GM21528 (cell line): ENCODE data around the gene IFI44.

Experiments
- ATAC-seq: cut with Tn5 transposase; IDR thresholded peaks from one replicate; pipeline ENCODE4 v1.9.1; 2021; ENCODE audit warnings: mild to moderate bottlenecking, moderate library complexity; ENCODE audit not compliant: unreplicated experiment, low FRiP score

The IFI44 gene

DNA sequence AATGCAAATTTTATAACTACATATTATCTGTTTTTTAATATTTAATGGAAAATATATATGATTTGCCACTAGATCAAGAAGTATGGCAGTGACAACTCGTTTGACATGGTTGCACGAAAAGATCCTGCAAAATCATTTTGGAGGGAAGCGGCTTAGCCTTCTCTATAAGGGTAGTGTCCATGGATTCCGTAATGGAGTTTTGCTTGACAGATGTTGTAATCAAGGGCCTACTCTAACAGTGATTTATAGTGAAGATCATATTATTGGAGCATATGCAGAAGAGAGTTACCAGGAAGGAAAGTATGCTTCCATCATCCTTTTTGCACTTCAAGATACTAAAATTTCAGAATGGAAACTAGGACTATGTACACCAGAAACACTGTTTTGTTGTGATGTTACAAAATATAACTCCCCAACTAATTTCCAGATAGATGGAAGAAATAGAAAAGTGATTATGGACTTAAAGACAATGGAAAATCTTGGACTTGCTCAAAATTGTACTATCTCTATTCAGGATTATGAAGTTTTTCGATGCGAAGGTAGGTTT is 556 bp downstream of the IFI44 start:
- no peak for ATAC-seq

DNA sequence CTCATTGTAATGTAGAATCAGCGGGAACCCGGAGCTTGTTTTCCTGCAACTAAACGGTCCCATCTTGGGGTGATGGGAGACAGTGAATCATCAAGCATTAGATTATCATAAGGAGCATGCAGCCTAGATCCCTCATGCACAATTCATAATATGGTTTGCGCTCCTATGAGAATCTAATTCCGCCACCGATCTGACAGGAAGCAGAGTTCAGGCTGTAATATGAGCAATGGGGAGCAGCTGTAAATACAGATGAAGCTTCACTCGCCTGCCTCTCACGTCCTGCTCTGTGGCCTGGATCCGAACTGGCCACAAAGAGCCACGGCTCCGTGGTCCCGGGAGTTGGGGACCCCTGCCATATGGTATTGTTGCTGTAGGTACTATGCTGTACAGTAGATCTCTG is 1.6 kb downstream of the IFI44 start:
- peak; percentile 36 for ATAC-seq

DNA sequence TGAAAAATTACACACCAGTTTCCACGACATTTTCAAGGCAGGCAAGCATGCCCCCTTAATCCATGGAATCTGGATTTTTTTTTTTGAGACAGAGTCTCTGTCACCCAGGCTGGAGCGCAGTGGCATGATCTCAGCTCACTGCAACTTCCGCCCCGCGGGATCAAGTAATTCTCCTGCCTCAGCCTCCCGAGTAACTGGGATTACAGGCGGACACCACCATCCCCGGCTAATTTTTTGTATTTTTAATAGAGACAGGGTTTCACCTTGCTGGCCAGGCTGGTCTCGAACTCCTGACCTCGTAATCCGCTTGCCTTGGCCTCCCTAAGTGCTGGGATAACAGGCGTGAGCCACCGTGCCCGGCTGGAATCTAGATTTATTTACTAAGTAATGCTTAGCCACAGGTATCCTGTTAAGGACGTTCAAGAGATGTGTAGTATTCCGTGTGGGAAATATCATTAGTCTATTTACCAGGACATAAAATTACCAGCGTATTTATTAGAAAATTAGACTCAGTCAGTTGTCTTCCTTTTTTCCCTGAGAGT is 2.5 kb downstream of the IFI44 start:
- ATAC-seq: no peak

DNA sequence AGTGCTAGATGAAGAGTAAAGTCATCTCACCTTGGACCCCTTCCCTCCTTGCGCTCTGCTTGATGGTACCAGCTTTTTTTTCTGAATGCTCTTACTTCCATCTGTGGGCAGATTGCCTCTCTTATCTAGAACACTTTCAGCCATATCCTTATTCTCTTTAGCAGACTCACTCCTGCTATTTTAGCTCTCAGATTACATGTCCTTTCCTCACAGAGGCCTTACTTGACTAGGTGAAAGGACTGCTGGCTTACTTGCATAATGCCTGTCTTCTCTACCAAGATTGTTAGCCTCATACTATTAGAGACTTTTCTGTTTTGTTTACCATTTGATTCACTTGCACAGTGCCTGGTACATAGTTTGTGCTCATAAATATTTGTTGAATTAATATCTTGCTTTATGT is 9.3 kb downstream of the IFI44 start:
- no peak for ATAC-seq

DNA sequence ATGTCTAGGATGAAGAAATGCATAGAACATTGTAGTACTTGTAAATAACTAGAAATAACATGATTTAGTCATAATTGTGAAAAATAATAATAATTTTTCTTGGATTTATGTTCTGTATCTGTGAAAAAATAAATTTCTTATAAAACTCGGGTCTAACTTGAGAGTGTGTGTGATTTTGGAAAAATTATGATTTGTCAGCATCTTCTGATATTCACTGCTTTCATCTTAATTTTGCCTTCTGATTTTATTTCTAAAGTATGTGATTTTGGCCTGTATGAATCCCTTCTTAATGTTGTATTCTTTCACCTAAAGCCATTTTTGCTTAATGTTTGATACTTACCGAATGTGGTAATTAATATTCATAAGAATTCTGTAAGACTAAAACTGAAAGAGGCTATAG is 14.3 kb downstream of the IFI44 start:
- no peak for ATAC-seq

DNA sequence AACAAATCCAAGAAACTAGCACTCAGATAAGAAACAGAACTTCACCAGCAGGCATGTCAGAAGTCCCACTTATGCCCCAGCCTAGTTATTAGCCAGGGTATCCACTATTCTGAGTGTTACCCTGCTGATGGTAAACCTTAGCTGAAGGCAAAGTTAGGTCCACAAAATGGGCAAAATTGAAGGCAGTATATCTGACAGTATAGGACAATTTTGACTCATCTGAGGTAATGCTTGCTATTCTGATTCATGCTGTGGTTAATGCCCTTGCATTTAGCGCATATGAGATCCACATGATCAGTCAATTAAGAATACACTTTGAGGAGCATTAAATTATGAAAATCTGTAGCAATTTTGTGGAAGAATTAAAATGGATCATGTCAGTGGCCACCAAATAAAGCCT is 15.1 kb downstream of the IFI44 start:
- ATAC-seq: no peak

DNA sequence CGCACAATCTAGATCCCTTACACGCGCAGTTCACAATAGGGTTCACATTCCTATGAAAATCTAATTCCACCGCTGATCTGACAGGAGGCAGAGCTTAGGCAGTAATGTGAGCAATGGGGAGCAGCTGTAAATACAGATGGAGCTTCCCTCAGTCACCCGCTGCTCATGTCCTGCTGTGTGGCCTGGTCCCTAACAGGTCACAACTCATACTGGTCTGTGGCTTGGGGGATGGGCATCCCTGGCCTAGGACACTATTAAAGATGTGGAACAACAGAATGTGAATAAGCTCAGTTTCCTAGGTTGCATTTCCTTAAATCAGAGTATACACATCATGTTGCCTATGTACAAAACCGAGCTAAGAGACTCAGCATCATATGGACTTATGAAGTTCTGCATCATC is 16.2 kb downstream of the IFI44 start:
- no peak for ATAC-seq

DNA sequence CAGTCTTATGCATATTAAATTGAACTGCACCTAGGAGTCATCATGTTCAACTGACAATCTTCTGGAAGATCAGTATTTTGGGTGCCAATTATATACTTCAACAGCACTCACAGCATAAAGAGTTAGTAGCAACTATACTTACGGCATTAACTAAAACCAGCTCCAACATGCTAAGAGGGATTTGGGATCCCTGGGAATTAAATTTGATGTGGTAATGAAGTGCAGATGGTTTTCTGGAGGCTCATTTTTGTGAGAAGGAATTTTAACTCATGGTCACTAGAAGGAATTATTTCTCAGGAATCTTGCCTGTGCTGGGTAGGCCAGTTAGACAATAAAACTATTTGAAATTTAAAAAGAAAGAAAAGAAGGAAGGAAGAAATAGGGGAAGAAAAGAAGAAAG is 18.3 kb downstream of the IFI44 start:
- no peak for ATAC-seq

DNA sequence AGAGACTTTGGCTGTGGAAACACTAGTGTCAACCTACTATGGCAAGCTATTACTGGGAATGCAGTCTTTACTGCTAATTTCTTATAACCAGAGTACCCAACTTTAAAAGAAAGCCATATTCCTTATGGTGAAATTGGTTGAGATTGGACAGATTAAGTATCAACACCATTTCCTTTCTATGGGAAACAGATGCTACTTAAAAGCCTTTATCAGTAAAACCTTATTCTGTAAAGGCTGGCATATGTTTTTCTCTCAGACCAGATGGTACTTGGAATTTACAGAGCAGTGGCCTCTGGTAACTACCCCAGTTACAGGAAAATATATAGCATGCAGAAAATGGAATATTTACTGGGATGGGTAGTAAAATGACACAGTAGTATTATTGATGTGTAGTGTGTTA is 18.8 kb downstream of the IFI44 start:
- no peak for ATAC-seq

DNA sequence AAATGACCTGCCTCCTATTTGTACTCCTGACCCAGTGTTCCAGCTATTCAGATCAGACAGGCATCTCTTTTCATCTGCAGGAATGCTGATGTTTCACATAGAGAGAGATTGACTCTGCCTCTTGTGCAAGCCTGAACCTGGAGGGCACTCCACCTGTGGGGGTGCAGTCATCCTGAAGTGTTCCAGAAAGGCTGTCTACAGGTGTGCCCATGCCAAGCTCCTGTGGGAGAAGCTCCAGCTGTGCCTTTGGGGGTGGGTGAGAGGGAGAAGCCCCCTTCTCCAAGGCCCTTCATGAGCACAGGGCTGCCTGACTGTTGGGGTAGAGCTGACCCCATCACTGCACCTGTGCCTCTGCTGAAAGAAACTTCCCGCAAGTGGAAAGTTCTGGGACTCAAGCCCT is 22.8 kb downstream of the IFI44 start:
- no peak for ATAC-seq

DNA sequence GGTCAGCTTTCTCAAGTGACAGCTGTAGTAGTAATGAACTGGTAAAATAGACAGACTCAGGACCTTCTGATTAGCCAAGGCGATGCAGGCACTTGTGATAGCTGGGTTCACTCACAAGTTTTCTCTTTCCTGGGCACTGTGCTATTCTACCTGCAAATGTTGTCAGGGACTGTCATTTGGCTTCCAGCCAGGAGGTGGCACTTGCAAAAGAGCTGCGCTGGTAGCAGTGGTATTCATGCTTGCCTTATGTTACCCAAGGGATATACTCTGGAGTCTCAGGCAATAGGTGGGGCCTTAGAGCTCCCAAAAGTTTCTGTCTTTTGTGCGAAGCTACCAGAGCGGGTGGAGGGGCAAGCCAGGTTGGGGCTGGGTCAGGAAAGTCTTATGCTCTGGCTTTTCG is 23.5 kb downstream of the IFI44 start:
- no peak for ATAC-seq

DNA sequence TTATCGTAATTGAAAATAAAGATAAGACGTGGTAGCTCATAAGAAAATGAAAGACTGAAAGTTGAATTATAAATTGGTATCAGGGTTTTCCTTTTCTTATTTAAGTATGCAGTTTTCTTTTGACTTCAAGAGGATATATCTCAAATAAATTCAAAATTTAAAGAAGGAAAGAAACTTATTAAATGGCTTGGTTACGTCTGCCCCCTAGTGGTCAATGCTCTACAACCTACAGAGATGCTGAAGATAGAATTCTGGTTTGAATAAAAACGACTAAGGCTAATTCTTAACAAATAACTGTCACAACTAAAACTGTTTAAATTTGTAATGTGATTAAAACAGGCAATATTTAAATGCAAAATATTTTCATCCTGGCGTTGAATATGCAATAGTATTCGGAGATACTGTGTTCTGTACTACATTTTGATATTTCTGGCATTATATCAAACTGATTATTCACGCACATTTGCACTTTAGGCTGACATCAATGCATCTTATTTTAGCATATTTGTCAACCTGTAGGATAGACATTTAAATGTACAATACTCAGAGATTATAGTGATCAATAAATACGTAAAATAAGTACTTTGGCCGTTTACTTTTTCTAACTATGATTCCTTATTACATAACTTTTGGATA is 26.8 kb downstream of the IFI44 start:
- no peak for ATAC-seq

DNA sequence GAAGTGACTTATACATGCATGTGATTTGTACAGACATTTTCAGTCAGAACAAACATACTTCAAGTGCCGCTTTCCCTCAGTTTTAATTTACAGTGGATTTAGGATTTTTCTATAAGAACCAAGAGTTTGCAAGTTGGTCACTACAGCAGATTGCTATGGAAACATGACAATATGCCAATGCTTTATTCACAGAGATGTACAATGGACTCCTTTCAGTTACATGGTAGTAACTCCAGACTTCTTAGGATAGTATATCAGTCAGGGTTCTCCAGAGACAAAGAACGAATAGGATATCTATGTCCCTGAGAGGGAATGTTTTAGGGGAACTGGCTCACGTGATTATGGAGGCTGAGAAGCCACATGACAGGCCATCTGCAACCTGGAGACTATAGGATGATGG is 27.4 kb downstream of the IFI44 start:
- no peak for ATAC-seq

DNA sequence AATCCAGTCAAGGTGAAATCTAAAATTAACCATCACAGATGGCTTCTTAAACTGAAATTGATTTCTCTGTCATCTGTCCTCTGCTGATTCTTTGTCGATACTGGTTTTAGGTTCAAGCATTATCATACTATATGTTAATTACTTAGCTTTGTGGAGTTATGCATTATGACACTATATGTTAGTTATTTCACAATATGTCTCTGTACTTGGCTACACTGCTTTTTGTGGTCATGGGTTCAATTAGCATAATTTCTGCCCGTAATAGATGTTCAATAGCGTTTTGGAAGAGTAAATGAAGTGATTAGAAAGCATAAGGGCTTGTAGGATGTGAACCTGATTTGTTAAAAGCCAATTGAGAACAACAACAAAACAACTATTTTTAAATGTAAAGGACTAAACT is 28.2 kb downstream of the IFI44 start:
- no peak for ATAC-seq

DNA sequence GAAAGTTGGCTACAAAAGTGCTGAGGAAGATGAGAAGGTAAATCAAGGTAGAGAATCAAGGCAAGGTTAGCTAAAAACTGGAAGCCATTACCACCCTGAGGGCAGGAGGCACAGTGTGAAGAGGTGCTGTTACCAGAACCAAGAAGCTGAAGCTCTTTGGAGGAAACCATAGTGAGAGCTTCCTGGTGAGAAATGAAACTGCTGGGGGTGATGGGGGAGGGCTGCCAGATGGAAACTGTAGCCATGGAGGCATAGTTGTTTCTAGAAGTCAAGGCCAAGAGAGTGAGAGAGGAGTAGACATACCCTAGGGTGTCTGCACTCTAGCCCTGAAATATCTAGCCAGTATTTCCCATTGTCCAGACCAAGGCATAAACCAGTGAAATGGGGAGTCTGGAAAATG is 28.7 kb downstream of the IFI44 start:
- ATAC-seq: peak; percentile 73

DNA sequence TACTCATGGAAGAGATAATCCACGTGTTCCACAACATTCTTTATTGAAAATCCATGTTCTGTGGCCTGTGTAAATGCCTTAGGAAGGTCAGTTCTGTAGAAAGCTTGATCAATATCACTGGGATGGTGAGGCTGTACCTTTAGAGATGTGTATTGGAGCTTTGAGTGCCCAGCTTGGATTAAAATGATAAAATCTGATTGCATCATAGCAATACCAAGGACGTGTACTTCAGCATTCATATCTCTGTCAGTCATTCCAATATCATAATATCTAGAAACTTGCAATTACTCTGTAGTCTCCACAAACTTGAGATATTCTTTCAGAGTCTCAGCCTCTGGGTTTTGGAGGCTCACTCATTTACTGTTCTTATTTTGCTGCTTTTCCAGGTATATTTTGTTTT is 31.6 kb downstream of the IFI44 start:
- no peak for ATAC-seq

DNA sequence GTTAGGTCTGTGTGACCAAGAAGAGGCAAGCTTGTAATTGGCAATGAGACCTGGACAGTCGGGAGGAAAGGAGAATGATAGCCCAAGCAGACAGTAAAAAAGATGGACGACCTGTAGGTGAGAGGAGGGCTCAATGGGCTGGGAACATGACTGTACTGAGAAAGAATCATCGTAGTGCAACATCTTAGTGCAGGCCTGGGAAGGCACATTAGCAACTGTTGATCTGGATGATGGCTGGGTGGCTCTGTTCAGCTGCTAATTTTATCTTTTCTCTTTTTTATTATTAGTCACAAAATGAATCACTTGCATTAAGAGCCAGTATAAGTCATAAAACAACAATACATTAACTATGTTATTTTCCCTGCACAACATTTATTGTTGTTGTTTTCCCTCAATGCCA is 32.9 kb downstream of the IFI44 start:
- ATAC-seq: no peak

DNA sequence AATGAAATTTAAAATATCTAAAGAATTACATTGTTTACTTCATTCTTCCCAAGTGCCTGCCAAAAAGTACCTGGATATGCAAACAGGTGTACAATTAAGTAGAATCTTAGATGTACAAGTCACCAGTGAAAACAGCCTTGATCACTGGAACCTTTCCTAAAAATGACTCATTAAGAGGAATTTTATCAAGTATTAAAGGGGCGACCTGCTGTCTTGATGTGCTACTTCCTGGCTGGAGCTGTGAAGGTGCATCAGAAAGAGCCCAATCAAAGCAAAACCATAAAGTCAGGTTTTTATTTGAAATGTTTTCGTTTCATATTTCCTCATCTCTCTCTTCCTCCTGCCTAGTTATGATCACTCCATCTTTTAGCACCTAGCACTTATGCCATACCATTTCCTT is 33.4 kb downstream of the IFI44 start:
- no peak for ATAC-seq

DNA sequence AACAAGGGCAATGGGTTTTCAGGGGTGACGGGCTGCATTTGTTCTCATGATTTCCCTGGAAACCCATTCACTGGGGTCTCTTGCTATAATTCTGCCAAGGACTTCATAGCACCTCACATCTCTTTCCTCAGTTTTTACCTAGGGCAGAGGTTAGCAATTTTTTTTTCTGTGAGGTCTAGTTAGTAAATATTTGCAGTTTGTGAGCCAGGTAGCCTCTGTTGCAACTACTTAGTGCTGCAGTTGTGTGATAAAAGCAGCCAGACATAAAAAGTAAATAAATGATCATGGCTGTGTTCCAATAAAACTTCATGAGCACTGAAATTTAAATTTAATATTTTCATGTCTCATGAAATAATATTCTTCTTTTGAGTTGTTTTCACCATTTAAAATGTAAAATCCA is 37.7 kb downstream of the IFI44 start:
- no peak for ATAC-seq

DNA sequence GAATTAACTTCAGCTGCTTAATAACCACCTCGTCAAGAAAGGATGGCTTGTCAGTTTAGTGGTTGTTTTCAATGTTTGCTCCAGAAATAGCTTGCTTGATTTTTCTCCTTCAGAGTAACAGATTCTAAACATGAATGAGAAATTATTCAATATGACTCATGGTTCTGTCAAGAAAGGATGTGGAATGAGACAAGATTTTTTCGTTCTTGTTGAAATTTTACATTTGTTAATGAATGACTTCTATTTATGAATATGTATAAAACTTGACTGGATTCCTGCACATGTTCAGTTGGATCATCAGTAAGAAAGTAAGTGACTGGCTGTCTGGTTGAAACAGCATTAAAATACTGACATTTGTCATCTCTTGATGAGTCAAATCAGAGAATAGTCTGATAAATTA is 38.3 kb downstream of the IFI44 start:
- ATAC-seq: no peak

DNA sequence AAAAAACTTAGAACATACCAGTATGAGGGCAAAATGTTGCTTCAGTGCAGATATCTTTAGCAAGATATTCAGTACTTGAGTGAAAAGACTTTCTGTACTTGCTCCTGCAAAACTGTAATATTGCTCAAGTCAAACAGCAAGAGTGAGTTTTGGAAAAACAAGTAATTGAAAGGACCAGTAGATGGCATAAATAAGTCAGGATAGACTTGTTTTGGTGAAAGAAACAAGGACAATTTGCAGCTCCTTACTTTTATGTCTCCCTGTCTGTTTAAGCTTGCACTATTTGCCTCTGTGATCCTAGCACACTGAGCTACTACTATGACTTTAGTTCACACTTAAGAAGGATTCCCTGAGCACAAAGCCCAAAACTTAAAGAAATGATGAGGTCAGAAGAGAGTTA is 39.1 kb downstream of the IFI44 start:
- no peak for ATAC-seq

DNA sequence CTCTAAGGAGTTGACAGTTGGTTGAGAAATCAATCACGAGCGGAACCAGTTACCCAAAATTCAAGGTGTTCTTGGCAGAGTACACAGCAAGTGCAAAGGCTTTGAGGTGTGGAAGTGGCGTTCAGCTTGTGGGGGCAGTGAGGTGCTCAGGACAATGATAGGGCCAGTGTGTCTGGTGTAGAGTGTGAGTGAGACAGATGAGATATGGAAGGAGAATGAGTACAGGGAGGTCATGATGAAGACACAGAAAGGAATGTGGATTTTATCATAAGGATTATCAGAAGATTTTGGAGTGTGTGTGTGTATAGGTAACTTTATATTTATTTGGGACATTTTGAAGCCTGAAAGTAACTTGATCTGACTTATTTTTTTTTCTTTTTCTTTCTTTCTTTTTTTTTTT is 40.9 kb downstream of the IFI44 start:
- no peak for ATAC-seq
